Fibroblast of the aortic adventitia (primary cell): ENCODE results near the gene R3HDML. TPM values are rescaled to one million over a fixed set of nuclear protein-coding genes. Genes with fewer than 3 reads are reported as not detected.
A peak's percentile ranks its signal among the peaks of the same experiment; 100 is the strongest.

Source experiments
- DNase-seq: peaks from one replicate; pipeline ENCODE4 v3.0.0-alpha.2; 2010; ENCODE audit warnings: low read depth
- H3K4me3 ChIP-seq: 2 replicates; pipeline ENCODE4 v1.5.1; 2011; ENCODE audit warnings: low read depth, mild to moderate bottlenecking, control low read depth, low read length, moderate library complexity
- total RNA-seq: library from RNA; depleted of rRNA; stranded (reverse); fragments of >200 nt; gene quantifications from 2 replicates; pipeline ENCODE4 v1.2.3, GENCODE V29; 2012; ENCODE audit warnings: low replicate concordance
- TF ChIP-seq, protein P1 (sequence below): IDR thresholded peaks from 2 replicates; pipeline ENCODE4 v1.5.1; 2011; ENCODE audit warnings: mild to moderate bottlenecking, low read length, control low read depth, inconsistent platforms; ENCODE audit not compliant: insufficient read depth

The R3HDML gene
- total RNA-seq, 1 donor: not detected

DNA sequence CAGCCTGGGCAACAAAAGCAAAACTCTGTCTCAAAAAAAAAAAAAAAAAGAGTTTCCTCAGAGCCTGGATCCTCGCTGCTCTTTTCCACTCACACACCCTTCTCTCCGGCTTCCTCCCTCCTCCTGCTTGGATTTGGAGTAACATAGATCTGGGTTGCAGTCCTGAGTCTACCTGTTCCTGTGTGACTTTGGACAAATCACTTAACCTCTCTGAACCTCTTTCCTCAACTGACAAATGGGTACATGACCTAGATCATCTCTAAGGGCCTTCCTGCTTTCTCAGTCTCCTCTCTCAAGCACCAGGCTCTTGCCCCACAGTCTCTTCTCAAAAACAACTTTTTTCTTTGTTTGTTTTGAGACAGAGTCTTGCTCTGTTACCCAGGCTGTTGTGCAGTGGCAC, 5.6 kb upstream of the R3HDML start:
- no peak overlapping the region for H3K4me3 ChIP-seq
- no peak for DNase-seq
- TF ChIP-seq, protein P1, sequence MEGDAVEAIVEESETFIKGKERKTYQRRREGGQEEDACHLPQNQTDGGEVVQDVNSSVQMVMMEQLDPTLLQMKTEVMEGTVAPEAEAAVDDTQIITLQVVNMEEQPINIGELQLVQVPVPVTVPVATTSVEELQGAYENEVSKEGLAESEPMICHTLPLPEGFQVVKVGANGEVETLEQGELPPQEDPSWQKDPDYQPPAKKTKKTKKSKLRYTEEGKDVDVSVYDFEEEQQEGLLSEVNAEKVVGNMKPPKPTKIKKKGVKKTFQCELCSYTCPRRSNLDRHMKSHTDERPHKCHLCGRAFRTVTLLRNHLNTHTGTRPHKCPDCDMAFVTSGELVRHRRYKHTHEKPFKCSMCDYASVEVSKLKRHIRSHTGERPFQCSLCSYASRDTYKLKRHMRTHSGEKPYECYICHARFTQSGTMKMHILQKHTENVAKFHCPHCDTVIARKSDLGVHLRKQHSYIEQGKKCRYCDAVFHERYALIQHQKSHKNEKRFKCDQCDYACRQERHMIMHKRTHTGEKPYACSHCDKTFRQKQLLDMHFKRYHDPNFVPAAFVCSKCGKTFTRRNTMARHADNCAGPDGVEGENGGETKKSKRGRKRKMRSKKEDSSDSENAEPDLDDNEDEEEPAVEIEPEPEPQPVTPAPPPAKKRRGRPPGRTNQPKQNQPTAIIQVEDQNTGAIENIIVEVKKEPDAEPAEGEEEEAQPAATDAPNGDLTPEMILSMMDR: no peak

DNA sequence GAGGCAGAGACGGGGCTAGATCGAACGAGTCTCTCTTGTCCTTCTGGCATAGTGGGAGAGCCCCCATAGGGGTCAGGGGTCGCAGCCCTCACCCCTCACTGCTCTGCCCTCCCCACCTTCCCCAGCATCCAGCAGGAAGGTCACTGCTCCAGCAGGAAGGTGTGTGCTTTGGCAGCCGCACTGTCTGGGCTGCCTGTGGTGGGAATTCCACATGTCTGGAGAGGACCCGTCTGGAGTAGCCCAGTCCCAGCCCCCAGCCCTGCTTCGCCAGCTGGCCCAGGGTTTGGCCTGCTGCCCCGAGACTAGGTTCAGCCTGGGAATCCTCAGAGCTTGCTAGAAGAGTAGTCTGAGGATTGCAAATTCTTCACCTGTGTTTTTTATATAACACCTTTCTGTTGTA, 2.5 kb upstream of the R3HDML start:
- no peak overlapping the region for H3K4me3 ChIP-seq
- TF ChIP-seq, protein P1: no peak
- no peak for DNase-seq

DNA sequence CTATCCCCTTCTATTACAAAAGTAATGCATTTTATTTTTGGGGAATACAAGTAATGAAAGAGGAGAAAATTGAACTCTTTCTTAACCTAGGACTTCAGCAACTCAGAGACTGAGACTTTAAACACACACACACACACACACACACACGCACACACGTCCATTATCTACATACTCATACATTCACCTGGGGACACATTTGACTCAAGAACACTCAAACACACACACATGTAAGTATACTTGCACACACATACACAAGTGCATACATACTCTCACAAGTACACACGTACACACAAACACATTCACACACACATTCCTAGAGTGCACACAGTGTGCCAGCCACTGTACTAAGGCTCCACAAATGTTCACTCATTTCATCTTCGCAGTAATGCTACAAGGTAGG, 2.1 kb upstream of the R3HDML start:
- TF ChIP-seq, protein P1: no peak
- DNase-seq: no peak
- no peak overlapping the region for H3K4me3 ChIP-seq

- H3K4me3 ChIP-seq: no peak overlapping the region
- no peak for DNase-seq
- TF ChIP-seq, protein P1: no peak
These were observed 1.2 kb upstream of the R3HDML start for GRCh38 chr20:44335675-44336074.

DNA sequence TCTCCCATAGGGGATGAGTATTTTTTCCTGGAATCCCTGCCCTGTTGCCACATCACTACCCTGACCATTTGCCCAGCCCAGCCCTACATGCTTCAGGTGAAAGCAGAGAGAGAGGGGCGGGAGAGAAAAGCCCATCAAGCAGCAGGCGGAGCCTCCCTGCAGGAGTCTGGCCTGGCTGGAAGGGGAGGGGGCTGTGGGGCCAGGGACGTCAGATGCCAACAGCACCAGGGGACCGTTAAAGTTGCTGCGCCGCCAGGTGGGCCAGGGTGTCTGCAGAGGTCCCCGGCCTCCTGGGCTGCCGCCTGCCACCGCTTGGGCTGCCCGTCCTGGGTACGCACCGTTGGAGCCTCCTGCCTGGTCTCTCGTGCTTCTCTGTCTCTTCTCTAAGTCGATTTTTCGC, 757 bp upstream of the R3HDML start:
- DNase-seq: no peak
- no peak overlapping the region for H3K4me3 ChIP-seq
- TF ChIP-seq, protein P1: no peak

DNA sequence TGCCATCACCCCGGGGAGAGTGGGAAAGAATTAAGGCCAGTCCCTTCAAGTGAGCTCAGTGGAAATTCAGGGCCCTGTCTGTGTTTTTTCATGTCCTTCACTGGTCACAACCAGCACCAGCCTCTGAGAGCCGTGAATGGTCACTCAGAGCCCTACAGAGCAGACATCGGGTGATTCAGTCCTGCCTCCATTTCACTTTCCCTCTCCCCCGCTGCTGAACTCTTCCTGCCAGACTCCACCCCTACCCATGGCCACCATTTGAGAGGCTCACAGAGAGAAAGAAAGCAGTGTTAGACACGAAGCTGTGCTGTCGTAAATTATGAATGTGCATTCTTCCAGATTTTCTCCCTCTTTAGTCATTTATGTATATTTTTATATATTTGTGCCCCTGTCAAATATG, 5.4 kb downstream of the R3HDML start:
- no peak overlapping the region for H3K4me3 ChIP-seq
- DNase-seq: peak; percentile 12
- TF ChIP-seq, protein P1: no peak

GRCh38 chr20:44343162-44343675, 6.4 kb downstream of the R3HDML start:
- DNase-seq: no peak
- H3K4me3 ChIP-seq: no peak overlapping the region
- TF ChIP-seq, protein P1: no peak
